GM21390 (cell line): ENCODE results near the gene SOX8.

Experiments used
- ATAC-seq: cut with Tn5 transposase; IDR thresholded peaks from one replicate; pipeline ENCODE4 v1.9.1; 2021; ENCODE audit not compliant: unreplicated experiment

SOX8 gene

DNA sequence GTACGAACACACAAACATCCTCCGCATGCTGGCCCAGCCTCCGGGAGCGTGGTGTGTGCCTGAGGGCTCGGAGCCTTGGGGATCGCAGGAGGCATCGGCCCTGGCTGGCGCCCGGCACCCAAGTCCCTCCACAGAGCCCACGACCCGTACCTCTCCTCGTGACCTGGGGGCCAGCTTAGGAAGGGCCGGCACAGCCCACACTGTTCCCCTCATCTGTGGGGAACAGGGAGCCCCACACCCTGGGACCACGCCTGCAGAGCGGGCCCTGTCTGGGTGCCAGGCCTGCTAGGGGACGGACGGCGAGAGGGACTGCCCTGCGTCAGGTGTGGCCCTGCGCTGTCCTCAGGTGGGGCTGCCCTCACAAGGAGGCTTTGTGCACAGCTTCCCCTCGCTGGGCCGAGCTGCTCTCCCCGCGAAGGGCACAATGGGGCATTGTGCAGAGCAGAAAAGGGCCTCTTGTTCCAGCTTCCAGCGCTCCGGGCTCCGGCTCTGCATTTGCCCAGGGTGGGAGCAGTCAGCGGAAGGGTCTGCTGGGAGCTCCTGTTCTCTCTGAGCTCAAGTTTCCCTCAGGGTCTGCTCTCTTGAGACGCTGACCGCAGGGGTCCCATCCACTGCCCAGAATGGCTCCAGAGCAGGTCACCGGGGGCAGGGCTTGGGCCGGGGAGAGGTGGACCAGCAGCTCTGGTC lies 9.1 kb upstream of the SOX8 start:
- no peak for ATAC-seq

DNA sequence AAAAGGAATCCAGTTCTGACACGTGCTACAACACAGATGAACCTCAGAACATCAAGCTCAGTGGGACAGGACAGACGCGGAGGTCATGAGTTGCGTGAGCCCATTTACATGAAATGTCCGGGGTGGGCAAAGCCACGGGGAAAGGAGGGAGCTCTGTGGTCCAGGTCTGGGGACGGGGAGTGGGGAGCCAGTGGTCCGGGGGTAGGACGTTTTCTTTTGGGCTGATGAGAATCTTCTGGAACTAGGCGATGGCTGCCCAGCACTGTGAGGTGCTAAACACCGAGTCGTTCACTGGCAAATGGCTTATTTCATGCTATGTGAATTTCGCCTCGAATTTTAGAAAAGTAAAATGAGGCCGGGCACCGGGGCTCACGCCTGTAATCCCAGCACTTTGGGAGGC lies 8.2 kb upstream of the SOX8 start:
- ATAC-seq = no peak

GRCh38 chr16:974001-974601 lies 7.5 kb upstream of the SOX8 start:
- no peak for ATAC-seq

GRCh38 chr16:974611-975261 lies 6.8 kb upstream of the SOX8 start:
- ATAC-seq = no peak

DNA sequence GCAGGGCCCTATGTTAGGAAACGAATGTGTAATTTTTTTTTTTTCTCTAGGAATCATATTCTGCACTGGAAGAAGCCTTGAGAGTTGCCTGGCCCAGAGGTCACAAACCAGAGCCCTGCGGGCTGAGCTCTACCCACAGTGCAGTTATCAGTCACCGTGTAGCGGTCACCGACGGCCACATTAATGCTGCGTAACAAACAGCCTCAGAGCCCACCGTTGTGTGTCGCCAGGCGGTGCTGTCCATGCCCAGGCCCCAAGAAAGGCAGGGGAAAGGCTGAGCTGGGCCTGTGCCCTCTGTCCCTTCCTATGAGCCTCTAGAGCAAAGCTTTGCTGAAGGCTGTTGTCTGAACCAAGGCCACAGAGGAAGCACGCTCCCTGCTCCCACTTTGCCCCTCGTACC lies 6.3 kb upstream of the SOX8 start:
- ATAC-seq = no peak

GRCh38 chr16:976389-976931 lies 5.1 kb upstream of the SOX8 start:
- no peak for ATAC-seq

GRCh38 chr16:977081-977701 lies 4.4 kb upstream of the SOX8 start:
- ATAC-seq = no peak

GRCh38 chr16:977896-978295 lies 3.7 kb upstream of the SOX8 start:
- ATAC-seq = no peak

DNA sequence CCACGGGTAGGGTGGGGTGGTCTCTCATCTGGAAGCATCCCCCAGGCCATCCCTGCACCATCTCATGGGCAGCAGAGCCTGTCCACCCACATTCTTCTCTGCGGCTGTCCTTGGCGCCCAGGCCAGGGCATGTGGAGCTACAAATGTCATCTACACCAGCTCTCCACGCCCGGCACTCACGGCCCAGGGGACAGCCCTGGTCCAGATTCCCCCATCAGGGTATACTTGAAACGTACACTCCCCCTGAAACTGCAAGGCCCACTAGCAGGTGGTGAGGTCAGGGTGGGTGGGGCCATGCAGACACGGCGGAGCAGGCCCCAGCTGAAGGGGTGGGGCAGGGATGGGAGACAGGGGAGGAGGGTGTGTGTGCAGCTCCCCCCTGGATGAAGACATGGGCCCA lies 3.2 kb upstream of the SOX8 start:
- no peak for ATAC-seq

DNA sequence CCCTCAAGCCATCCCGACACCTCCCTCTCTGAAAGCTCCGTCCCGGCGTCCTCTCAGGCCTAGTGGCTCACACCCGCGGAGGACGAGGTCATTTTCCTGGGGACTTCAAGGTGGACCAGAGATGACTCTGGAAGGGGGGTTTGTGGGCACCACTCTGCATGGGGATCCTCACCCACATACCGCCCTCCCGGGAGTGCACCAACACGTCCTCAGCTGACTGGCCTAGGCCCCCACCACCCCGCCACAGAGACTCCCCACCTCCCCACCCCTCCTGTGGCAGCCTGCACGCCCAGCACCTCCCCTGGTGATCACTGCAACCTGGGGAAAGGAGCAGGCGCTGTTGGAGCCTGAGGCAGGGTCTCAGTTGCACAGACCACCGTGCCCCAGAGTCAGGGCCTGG lies 2.4 kb upstream of the SOX8 start:
- no peak for ATAC-seq

GRCh38 chr16:979859-980594 lies 1.5 kb upstream of the SOX8 start:
- ATAC-seq = no peak

DNA sequence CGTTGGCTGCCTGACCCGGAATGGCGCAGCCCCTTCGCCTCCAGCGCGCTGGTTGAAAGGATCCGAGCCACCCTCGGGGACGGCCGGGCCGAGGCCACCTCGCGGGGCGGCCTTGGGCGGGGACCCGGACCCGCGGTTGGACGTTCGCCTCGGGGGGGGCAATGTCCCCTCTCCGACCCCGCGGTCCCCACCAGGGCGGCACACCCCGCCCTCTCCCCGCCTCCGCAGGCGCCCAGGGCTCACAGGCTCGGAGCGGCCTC lies 1.0 kb upstream of the SOX8 start:
- no peak for ATAC-seq

DNA sequence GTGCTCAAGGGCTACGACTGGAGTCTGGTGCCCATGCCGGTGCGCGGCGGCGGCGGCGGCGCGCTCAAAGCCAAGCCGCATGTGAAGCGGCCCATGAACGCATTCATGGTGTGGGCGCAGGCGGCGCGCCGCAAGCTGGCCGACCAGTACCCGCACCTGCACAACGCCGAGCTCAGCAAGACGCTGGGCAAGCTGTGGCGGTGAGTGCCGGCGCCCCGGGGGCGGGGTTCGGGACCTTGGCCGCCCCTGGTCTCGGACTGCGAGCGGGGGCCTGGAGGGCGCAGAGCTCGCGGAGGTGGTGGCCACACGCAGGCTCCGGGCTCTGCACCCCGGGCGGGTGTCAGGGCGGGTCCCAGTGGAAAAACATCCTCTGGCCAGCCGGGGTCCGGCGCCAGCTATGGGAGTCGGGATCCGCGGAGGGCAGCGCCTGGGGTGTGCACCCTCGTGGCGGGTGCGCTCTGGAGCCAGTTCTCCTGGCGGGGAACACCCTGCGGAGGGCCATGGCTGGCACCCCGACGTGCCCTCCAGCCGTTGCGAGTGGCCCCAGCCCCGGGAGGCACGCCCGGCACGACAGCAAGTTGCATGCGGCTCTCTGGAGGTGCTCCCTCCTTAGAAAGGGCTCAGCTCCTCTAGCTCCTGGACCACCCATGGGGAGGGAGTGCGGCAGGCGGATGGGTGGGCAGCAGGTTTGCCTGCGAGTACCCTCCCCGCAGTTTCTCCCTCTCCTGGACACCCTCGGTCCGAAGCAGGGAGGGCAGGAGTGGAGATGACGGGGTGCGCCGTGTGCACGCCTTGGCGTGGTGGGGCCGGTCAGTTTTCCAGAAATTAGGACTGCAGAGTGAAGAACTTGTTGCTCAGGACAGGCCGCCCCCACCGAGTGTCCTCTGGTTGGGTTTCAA lies 824 bp downstream of the SOX8 start:
- no peak for ATAC-seq

DNA sequence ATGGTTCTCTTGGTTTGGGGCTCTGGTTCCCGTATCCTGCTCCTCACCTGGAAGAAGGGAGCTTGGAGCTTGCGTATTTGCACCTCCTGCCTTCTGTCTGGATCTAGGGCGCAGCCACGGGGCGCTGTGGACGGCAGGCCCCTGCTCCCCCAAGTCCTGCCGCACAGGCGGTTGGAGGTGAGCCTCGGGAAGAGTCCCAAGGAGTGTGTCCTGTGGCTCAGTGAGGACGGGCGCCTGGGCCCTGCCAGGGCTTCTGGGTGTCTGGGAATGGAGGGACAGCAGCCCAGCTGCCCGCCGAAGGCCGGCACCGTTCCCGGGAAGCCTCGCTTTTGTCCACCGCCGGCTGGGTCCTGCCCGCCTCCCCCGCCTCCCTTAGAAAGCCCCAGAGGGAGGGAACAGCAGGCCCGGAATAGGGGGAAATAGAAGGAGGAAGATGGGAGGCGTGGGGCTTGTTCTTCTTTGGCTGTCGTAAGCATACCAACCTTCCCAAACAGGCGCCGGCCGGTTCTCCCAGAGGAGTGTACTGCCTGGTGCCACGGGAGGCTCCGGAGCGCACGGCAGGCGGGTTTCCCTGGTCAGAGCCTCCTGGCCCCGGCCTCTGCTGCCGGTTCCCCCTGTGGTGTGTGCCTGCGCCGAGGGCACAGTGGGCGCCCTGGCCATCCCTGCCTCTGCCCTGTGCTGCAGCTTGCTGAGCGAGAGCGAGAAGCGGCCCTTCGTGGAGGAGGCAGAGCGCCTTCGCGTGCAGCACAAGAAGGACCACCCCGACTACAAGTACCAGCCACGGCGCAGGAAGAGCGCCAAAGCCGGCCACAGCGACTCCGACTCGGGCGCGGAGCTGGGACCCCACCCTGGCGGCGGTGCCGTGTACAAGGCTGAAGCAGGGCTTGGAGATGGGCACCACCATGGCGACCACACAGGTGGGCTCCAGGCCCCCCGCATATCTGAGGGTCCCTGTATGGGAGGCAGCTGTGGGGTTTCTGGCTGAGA lies 1.8 kb downstream of the SOX8 start:
- ATAC-seq = no peak

DNA sequence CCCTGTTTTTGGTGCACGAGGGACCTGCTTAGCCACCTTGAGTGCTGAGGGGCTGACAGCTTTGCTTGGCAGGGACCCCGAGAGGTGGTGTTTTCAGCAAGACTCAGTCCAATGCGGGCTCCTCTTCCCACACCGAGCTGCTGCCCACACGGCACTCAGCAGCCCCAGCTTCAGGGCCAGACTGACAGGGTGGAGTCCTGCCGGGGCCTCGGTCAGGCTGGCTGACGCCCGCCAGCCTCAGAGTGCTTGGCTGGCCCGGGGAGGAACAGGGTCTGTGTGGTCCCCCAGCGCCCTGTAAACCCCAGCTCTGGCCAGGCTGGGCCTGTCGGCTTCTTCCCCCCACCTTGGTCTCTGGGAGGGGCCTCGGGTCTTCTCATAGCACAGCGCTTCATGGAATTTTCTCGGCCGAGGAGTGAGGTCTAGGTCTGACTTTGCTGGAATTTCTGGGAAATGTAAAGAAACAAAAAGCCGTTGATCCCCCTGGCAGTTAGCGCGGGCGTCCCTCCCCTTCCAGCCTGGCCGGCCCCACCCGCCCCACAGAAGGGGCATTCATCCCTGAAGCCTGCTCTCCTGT lies 2.6 kb downstream of the SOX8 start:
- no peak for ATAC-seq

GRCh38 chr16:984736-985636 lies 3.4 kb downstream of the SOX8 start:
- no peak for ATAC-seq

DNA sequence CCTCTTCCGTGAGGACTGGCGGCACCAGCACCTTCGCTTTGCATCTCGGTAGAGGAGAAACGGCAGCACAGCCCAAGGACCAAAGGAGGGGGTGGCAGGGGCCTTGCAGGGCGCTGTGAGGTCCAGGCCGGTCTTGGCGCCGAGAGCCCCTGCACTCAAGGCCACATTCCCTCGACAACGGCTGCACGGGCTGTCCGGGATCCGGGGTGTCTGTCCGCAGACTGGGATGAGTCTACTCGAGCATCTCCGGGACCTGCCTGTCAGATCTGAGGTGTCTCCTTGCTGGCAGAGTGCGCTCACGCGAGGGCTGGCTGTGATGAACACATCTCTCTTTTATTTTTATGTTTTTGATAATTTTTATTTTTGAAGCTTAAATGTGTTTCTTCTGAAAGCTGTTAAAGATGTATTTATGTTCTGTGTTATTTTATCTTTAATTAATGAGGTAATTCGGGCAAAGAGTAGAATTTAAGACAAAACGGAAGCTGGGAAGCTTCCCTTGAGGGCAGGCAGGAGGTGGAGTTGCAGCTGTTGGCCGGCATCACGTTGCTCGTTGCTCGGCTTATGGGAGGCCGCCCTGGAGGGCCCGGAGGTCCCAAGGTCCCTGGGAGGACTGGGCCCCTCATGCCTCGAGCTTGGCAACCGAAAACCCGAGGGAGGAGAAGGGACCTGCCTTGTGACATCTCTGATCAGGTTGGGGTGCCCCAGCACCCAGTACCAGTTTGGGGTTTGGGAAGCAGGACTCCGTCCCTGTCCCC lies 4.3 kb downstream of the SOX8 start:
- no peak for ATAC-seq
